Activated CD4-positive, alpha-beta T cell treated with anti-CD3 and anti-CD28 coated beads, Interleukin-2, Interleukin-4, amounts not matched to agents 100 ng/mL and 50 ng/mL, durations not matched to agents 16 hours and 8 hours (primary cell): ENCODE measurements around the gene KCNMB2.
A peak's percentile ranks its signal among the peaks of the same experiment; 100 is the strongest.

Source experiments
- DNase-seq: peaks from one replicate; pipeline ENCODE4 v3.0.0-alpha.2; 2020; ENCODE audit warnings: low spot score

KCNMB2 gene

GRCh38 chr3:178761461-178761860 lies 225.2 kb downstream of the KCNMB2 start:
- no peak for DNase-seq

- no peak for DNase-seq
Observed at GRCh38 chr3:178762385-178762784, 226.1 kb downstream of the KCNMB2 start.

GRCh38 chr3:178765472-178765871 lies 229.2 kb downstream of the KCNMB2 start:
- no peak for DNase-seq

- no peak for DNase-seq
Observed at GRCh38 chr3:178767581-178767980, 231.3 kb downstream of the KCNMB2 start.

GRCh38 chr3:178768072-178768864 lies 232.0 kb downstream of the KCNMB2 start:
- no peak for DNase-seq

GRCh38 chr3:178771511-178771910 lies 235.3 kb downstream of the KCNMB2 start:
- no peak for DNase-seq

GRCh38 chr3:178772746-178773145 lies 236.5 kb downstream of the KCNMB2 start:
- DNase-seq = no peak

- no peak for DNase-seq
Observed at GRCh38 chr3:178773358-178773757, 237.1 kb downstream of the KCNMB2 start.

- DNase-seq = peak; percentile 16
Observed at GRCh38 chr3:178777718-178778411, 241.6 kb downstream of the KCNMB2 start.

- DNase-seq = no peak
Observed at GRCh38 chr3:178778589-178778988, 242.4 kb downstream of the KCNMB2 start.

GRCh38 chr3:178785961-178786360 lies 249.7 kb downstream of the KCNMB2 start:
- DNase-seq = no peak

- no peak for DNase-seq
Observed at GRCh38 chr3:178787960-178788359, 251.7 kb downstream of the KCNMB2 start.

- DNase-seq = no peak
Observed at GRCh38 chr3:178794711-178795110, 258.5 kb downstream of the KCNMB2 start.

- DNase-seq = no peak
Observed at GRCh38 chr3:178795349-178795748, 259.1 kb downstream of the KCNMB2 start.

- DNase-seq = no peak
Observed at GRCh38 chr3:178802259-178802658, 266.0 kb downstream of the KCNMB2 start.

GRCh38 chr3:178802993-178803693 lies 266.9 kb downstream of the KCNMB2 start:
- no peak for DNase-seq

- no peak for DNase-seq
Observed at GRCh38 chr3:178804606-178805005, 268.4 kb downstream of the KCNMB2 start.

GRCh38 chr3:178805741-178806140 lies 269.5 kb downstream of the KCNMB2 start:
- DNase-seq = no peak

GRCh38 chr3:178806651-178807050 lies 270.4 kb downstream of the KCNMB2 start:
- DNase-seq = no peak

- DNase-seq = no peak
Observed at GRCh38 chr3:178807694-178808093, 271.5 kb downstream of the KCNMB2 start.

GRCh38 chr3:178808748-178809147 lies 272.5 kb downstream of the KCNMB2 start:
- no peak for DNase-seq

- DNase-seq = no peak
Observed at GRCh38 chr3:178810181-178810580, 273.9 kb downstream of the KCNMB2 start.

- no peak for DNase-seq
Observed at GRCh38 chr3:178822722-178823121, 286.5 kb downstream of the KCNMB2 start.
